Adrenal gland (tissue), 12 donors: ENCODE data around the gene TULP4. TPM values are rescaled to one million over a fixed set of nuclear protein-coding genes. Genes with fewer than 3 reads are reported as not detected.
"Not testable (repeated sequence)": the region's sequence is repeated elsewhere in the genome, so short reads cannot be mapped to it uniquely, and the experiment has no call there.

Source experiments
- DNase-seq, 7 donors: peaks; one replicate each; pipeline ENCODE4 v3.0.0-alpha.2; 2019 to 2020
- H3K27ac ChIP-seq, 5 donors: fragments of 200-600 bp; sonication (generic) in 4 of 5; 1 replicate in 3 of 5; 2 replicates in 2 of 5; pipeline versions ENCODE4 v1.5.1 to v1.8.0; 2016 to 2020; ENCODE audit warnings: mild to moderate bottlenecking in 1 of 5
- H3K27me3 ChIP-seq: fragments of 200-600 bp; 2 replicates; pipeline ENCODE4 v1.8.0; 2021
- H3K36me3 ChIP-seq, 2 donors: fragments of 200-600 bp; replicated peaks in 1 of 2; 1 replicate in 1 of 2; 2 replicates in 1 of 2; pipeline versions ENCODE4 v1.5.1 to v1.8.0; 2018 to 2022
- H3K4me1 ChIP-seq, 2 donors: fragments of 200-600 bp; replicated peaks in 1 of 2; 1 replicate in 1 of 2; 2 replicates in 1 of 2; pipeline versions ENCODE4 v1.5.1 to v1.8.0; 2018 to 2021
- H3K4me3 ChIP-seq, 4 donors: fragments of 200-600 bp; sonication (generic) in 3 of 4; one replicate each; pipeline ENCODE4 v1.5.1; 2016 to 2018
- H3K9me3 ChIP-seq, 3 donors: fragments of 200-600 bp; sonication (generic) in 1 of 3; replicated peaks in 1 of 3; 1 replicate in 2 of 3; 2 replicates in 1 of 3; pipeline versions ENCODE4 v1.5.1 to v1.8.0; 2016 to 2021
- POLR2A ChIP-seq, 2 donors: fragments of 450-650 bp; IDR thresholded peaks; one replicate each; pipeline ENCODE4 v1.6.1; 2017; ENCODE audit warnings: antibody characterized with exemption in 2 of 2, mild to moderate bottlenecking in 2 of 2, moderate library complexity in 1 of 2
- WGBS, 4 donors: extraction: QIAGEN DNeasy Blood & Tissue Kit in 2 of 4; methylation state at CpG; one replicate each; pipeline versions ENCODE4 v1.1.5 to v1.1.7; 2013 to 2017; 5-methylcytosine and 5-hydroxymethylcytosine counted together
- intact Hi-C, 2 donors: fragments of 100-400 bp; cut with DNase I; formaldehyde crosslinking; loops; one replicate each; pipeline versions ENCODE4 v1.14.1 to v1.15.0; 2022 to 2023
- polyA plus RNA-seq, 3 donors: library from polyadenylated mRNA; stranded (reverse); fragments of 200-250 nt in 2 of 3; fragments of 350-450 nt in 1 of 3; fragmentation: Illumina TruSeq in 1 of 3; extraction: RNeasy Lipid Tissue Mini Kit (QIAGEN cat#74804) in 1 of 3; gene quantifications; one replicate each; pipeline ENCODE4 v1.2.3, GENCODE V29; 2013 to 2014
- total RNA-seq, 9 donors: library from RNA; depleted of rRNA in 4 of 9; stranded (reverse); fragments of >200 nt in 4 of 9; fragments of 120-200 nt in 1 of 9; fragmentation: NEBNext Ultra II Directional in 1 of 9; extraction: Animal tissue kit (Norgen Biotek cat#: 25700) in 1 of 9; gene quantifications; one replicate each; pipeline versions ENCODE4 v1.1.0 to v1.2.4, GENCODE V29; 2013 to 2023
- TF ChIP-seq, protein P1 (sequence below), 6 experiments: fragments of 450-650 bp in 4 of 6; fragments of 200-600 bp in 2 of 6; sonication (generic) in 1 of 6; IDR thresholded peaks; 1 replicate in 5 of 6; 2 replicates in 1 of 6; pipeline versions ENCODE4 v1.5.1 to v1.8.0; 2016 to 2021; ENCODE audit warnings: antibody characterized with exemption in 6 of 6, mild to moderate bottlenecking in 2 of 6, moderate library complexity in 1 of 6
- donor health status: healthy with polysubstance abuse.
- donor health status: Bipolar disorder and iron deficiency.
- donor health status: DM: yes; HTN: yes; CAD: no.
- donor health status: DM: no; HTN: no; CAD: no.
- donor health status: DM: no; HTN: no; CAD: no.
- donor health status: DM: yes; HTN: yes; CAD: no.

The TULP4 gene
- total and polyA plus RNA-seq, 12 donors, result 1.9 to 89.6 (median 61.4) TPM

GRCh38 chr6:158300306-158301143 is 11.7 kb upstream of the TULP4 start:
- peak overlapping the region in 1 of 5 donors; percentile 6 for H3K27ac ChIP-seq
- intact Hi-C loops, H3K4me1 ChIP-seq, H3K36me3 ChIP-seq, H3K9me3 ChIP-seq, H3K4me3 ChIP-seq, H3K27me3 ChIP-seq: not testable (repeated sequence)
- WGBS, 4 donors, result 34 to 46% (median 40%) methylated on average over 10 of the region's 10 CpGs
- TF ChIP-seq, protein P1, sequence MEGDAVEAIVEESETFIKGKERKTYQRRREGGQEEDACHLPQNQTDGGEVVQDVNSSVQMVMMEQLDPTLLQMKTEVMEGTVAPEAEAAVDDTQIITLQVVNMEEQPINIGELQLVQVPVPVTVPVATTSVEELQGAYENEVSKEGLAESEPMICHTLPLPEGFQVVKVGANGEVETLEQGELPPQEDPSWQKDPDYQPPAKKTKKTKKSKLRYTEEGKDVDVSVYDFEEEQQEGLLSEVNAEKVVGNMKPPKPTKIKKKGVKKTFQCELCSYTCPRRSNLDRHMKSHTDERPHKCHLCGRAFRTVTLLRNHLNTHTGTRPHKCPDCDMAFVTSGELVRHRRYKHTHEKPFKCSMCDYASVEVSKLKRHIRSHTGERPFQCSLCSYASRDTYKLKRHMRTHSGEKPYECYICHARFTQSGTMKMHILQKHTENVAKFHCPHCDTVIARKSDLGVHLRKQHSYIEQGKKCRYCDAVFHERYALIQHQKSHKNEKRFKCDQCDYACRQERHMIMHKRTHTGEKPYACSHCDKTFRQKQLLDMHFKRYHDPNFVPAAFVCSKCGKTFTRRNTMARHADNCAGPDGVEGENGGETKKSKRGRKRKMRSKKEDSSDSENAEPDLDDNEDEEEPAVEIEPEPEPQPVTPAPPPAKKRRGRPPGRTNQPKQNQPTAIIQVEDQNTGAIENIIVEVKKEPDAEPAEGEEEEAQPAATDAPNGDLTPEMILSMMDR (IDR thresholded peaks at IDR 0.05), result peak in 5 of 6 experiments; percentile 15 to 31 (median 17)
- peak; percentile 37 to 66 (median 51) for DNase-seq

DNA sequence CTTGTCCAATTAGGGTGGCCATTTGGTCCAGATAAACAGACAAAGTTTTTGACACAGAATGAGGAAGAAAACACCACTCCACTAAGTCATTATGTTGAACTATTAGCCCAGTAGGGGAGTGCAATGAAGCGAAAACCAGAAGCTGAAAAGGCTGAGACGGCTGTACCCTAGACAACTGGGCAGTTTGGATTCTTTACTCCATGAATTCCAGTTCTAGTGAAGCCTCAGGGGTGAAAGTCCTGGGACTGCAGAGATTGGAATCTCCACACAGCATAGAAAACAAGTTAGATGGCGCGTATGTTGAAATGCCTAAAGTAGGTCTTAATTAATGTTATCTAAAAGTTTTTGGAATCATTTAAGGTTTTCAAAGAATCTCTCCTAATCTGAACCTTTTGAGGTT is 10.7 kb upstream of the TULP4 start:
- H3K27ac ChIP-seq, DNase-seq, H3K4me1 ChIP-seq, H3K9me3 ChIP-seq, intact Hi-C loops, H3K36me3 ChIP-seq, H3K27me3 ChIP-seq, H3K4me3 ChIP-seq: not testable (repeated sequence)
- 85 to 98% (median 97%) methylated on average over 4 of the region's 4 CpGs for WGBS, 4 donors

GRCh38 chr6:158302195-158302796 is 10.0 kb upstream of the TULP4 start:
- H3K4me1 ChIP-seq, DNase-seq, H3K27me3 ChIP-seq, H3K36me3 ChIP-seq, H3K4me3 ChIP-seq, H3K27ac ChIP-seq, intact Hi-C loops, H3K9me3 ChIP-seq: not testable (repeated sequence)
- 82 to 90% (median 87%) methylated on average over 7 of the region's 7 CpGs for WGBS, 4 donors

DNA sequence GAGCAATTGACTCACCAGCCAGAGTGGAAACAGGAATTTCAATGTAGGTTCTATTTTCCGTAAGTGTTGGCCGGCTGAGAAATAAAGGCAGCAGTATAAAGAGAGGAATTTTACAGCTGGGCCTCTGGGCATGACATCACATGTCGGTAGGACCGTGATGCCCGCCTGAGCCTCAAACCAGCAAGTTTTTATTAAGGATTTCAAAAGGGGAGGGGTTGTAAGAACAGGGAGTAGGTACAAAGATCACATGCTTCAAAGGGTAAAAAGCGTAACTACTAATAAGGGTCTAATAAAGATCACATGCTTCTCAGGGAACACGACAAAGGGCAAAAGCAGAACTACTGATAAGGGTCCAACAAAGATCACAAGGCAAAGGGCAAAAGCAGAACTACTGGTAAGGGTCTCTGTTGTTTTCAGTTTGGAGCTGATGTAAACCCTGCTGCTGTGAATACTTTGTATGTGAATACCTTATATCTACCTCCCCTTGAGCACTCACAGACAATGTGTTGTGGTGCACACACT is 9.0 kb upstream of the TULP4 start:
- DNase-seq, result no peak

GRCh38 chr6:158304254-158304653 is 8.0 kb upstream of the TULP4 start:
- H3K9me3 ChIP-seq, result no peaks in the 10 kb centered on the region
- no peak for DNase-seq
- no peaks in the 10 kb centered on the region for H3K36me3 ChIP-seq
- no peak overlapping the region for H3K27ac ChIP-seq
- H3K4me1 ChIP-seq, result peaks cover 0 to 5% of the 10 kb centered on the region in 2 donors
- intact Hi-C loops, result no loop called here
- no peak overlapping the region for H3K4me3 ChIP-seq
- TF ChIP-seq, protein P1 (IDR thresholded peaks at IDR 0.05), result no peak
- no peak for TF ChIP-seq POLR2A (IDR thresholded peaks at IDR 0.05)
- no peaks in the 10 kb centered on the region for H3K27me3 ChIP-seq

More for the DNA sequence above, 9.0 kb upstream of the TULP4 start:
- no peaks in the 10 kb centered on the region for H3K27me3 ChIP-seq
- no peak overlapping the region for H3K4me3 ChIP-seq
- intact Hi-C loops, result no loop called here
- WGBS, 4 donors, result 71 to 79% (median 77%) methylated on average over 7 of the region's 7 CpGs
- TF ChIP-seq, protein P1 (IDR thresholded peaks at IDR 0.05), result no peak
- TF ChIP-seq POLR2A (IDR thresholded peaks at IDR 0.05), result no peak
- H3K27ac ChIP-seq, result no peak overlapping the region
- no peaks in the 10 kb centered on the region for H3K36me3 ChIP-seq
- peaks cover 0 to 5% of the 10 kb centered on the region in 2 donors for H3K4me1 ChIP-seq
- H3K9me3 ChIP-seq, result no peaks in the 10 kb centered on the region
